ENCODE data around the gene MAOA. TPM values are rescaled to one million over a fixed set of nuclear protein-coding genes. Genes with fewer than 3 reads are reported as not detected.
"Not testable (repeated sequence)": the region's sequence is repeated elsewhere in the genome, so short reads cannot be mapped to it uniquely, and the experiment has no call there.

Gene MAOA
- total and polyA plus RNA-seq, 5 donors: 48.6 to 133 (median 104) TPM

- WGBS: 91% methylated on average over 1 of the region's 1 CpG
- no peaks in the 10 kb centered on the region for H3K9me3 ChIP-seq (ENCODE audit: control insufficient read depth, low read length)
- no peak overlapping the region for H3K4me3 ChIP-seq (ENCODE audit: low read length)
- ATAC-seq (no peak), DNase-seq (no peak)
- no peak overlapping the region for H3K27ac ChIP-seq (ENCODE audit: low read length)
- no peaks in the 10 kb centered on the region for H3K27me3 ChIP-seq (ENCODE audit: control insufficient read depth, insufficient read depth)
- no peaks in the 10 kb centered on the region for H3K4me1 ChIP-seq (ENCODE audit: control insufficient read depth, insufficient read depth, low read length)
- intact Hi-C loops (cut with DNase I): no loop called here
Observed at GRCh38 chrX:43717161-43717560, 61.1 kb downstream of the MAOA start.

- Histone ChIP-seq H3K27ac (ENCODE audit: low read length) (no peak overlapping the region), H3K4me1 (ENCODE audit: control insufficient read depth, insufficient read depth, low read length) (no peaks in the 10 kb centered on the region), H3K9me3 (ENCODE audit: control insufficient read depth, low read length) (no peaks in the 10 kb centered on the region), H3K27me3 (ENCODE audit: control insufficient read depth, insufficient read depth) (no peaks in the 10 kb centered on the region), H3K4me3 (ENCODE audit: low read length) (no peak overlapping the region)
- intact Hi-C loops (cut with DNase I): no loop called here
- 92% methylated on average over 1 of the region's 1 CpG for WGBS
- DNase-seq: no peak
- ATAC-seq: no peak
Observed at GRCh38 chrX:43718081-43718480, 62.0 kb downstream of the MAOA start.

GRCh38 chrX:43718546-43718945, 62.4 kb downstream of the MAOA start:
- H3K27me3 ChIP-seq (ENCODE audit: control insufficient read depth, insufficient read depth): no peaks in the 10 kb centered on the region
- H3K9me3 ChIP-seq (ENCODE audit: control insufficient read depth, low read length): no peaks in the 10 kb centered on the region
- DNase-seq: no peak
- H3K4me3 ChIP-seq (ENCODE audit: low read length): no peak overlapping the region
- H3K4me1 ChIP-seq (ENCODE audit: control insufficient read depth, insufficient read depth, low read length): no peaks in the 10 kb centered on the region
- intact Hi-C loops (cut with DNase I): no loop called here
- WGBS: 89% methylated on average over 6 of the region's 6 CpGs
- no peak for ATAC-seq
- H3K27ac ChIP-seq (ENCODE audit: low read length): no peak overlapping the region

- WGBS: 85% methylated on average over 1 of the region's 1 CpG
- DNase-seq: no peak
- no peak overlapping the region for H3K27ac ChIP-seq (ENCODE audit: low read length)
- intact Hi-C loops (cut with DNase I): no loop called here
- no peaks in the 10 kb centered on the region for H3K4me1 ChIP-seq (ENCODE audit: control insufficient read depth, insufficient read depth, low read length)
- ATAC-seq: no peak
- H3K9me3 ChIP-seq (ENCODE audit: control insufficient read depth, low read length): no peaks in the 10 kb centered on the region
- H3K4me3 ChIP-seq (ENCODE audit: low read length): no peak overlapping the region
- H3K27me3 ChIP-seq (ENCODE audit: control insufficient read depth, insufficient read depth): no peaks in the 10 kb centered on the region
Observed at GRCh38 chrX:43718956-43719355, 62.9 kb downstream of the MAOA start.

- Histone ChIP-seq H3K9me3 (ENCODE audit: control insufficient read depth, low read length) (no peaks in the 10 kb centered on the region), H3K4me1 (ENCODE audit: control insufficient read depth, insufficient read depth, low read length) (no peaks in the 10 kb centered on the region), H3K4me3 (ENCODE audit: low read length) (no peak overlapping the region), H3K27me3 (ENCODE audit: control insufficient read depth, insufficient read depth) (no peaks in the 10 kb centered on the region), H3K27ac (ENCODE audit: low read length) (no peak overlapping the region)
- no peak for ATAC-seq
- 75% methylated on average over 3 of the region's 3 CpGs for WGBS
- intact Hi-C loops (cut with DNase I): no loop called here
- no peak for DNase-seq
Observed at GRCh38 chrX:43720082-43720481, 64.0 kb downstream of the MAOA start.

GRCh38 chrX:43720961-43721360, 64.9 kb downstream of the MAOA start:
- H3K27ac ChIP-seq (ENCODE audit: low read length): no peak overlapping the region
- 76% methylated on average over 1 of the region's 1 CpG for WGBS
- ATAC-seq: no peak
- no peak for DNase-seq
- no peaks in the 10 kb centered on the region for H3K27me3 ChIP-seq (ENCODE audit: control insufficient read depth, insufficient read depth)
- no peaks in the 10 kb centered on the region for H3K9me3 ChIP-seq (ENCODE audit: control insufficient read depth, low read length)
- H3K4me1 ChIP-seq (ENCODE audit: control insufficient read depth, insufficient read depth, low read length): no peaks in the 10 kb centered on the region
- no peak overlapping the region for H3K4me3 ChIP-seq (ENCODE audit: low read length)
- intact Hi-C loops (cut with DNase I): no loop called here

- H3K4me1 ChIP-seq (ENCODE audit: control insufficient read depth, insufficient read depth, low read length); DNase-seq; intact Hi-C loops (cut with DNase I); ATAC-seq; H3K27me3 ChIP-seq (ENCODE audit: control insufficient read depth, insufficient read depth); H3K4me3 ChIP-seq (ENCODE audit: low read length); H3K27ac ChIP-seq (ENCODE audit: low read length); H3K9me3 ChIP-seq (ENCODE audit: control insufficient read depth, low read length): not testable (repeated sequence)
- WGBS: 87% methylated on average over 5 of the region's 5 CpGs
Observed at GRCh38 chrX:43725227-43725626, 69.1 kb downstream of the MAOA start.

- H3K9me3 ChIP-seq (ENCODE audit: control insufficient read depth, low read length); intact Hi-C loops (cut with DNase I); H3K27me3 ChIP-seq (ENCODE audit: control insufficient read depth, insufficient read depth); H3K27ac ChIP-seq (ENCODE audit: low read length); H3K4me1 ChIP-seq (ENCODE audit: control insufficient read depth, insufficient read depth, low read length); DNase-seq; H3K4me3 ChIP-seq (ENCODE audit: low read length); ATAC-seq: not testable (repeated sequence)
- WGBS: 91% methylated on average over 6 of the region's 6 CpGs
Observed at GRCh38 chrX:43727254-43727653, 71.2 kb downstream of the MAOA start.

- WGBS: 48% methylated on average over 5 of the region's 5 CpGs
- no peaks in the 10 kb centered on the region for H3K9me3 ChIP-seq (ENCODE audit: control insufficient read depth, low read length)
- intact Hi-C loops (cut with DNase I): no loop called here
Observed at GRCh38 chrX:43728002-43728401, 71.9 kb downstream of the MAOA start.

GRCh38 chrX:43728966-43729365, 72.9 kb downstream of the MAOA start:
- 82% methylated on average over 1 of the region's 1 CpG for WGBS
- ATAC-seq: no peak

More at GRCh38 chrX:43728002-43728401, 71.9 kb downstream of the MAOA start:
- peaks cover 3% of the 10 kb centered on the region for H3K4me1 ChIP-seq (ENCODE audit: control insufficient read depth, insufficient read depth, low read length)
- ATAC-seq (no peak), DNase-seq (no peak)
- no peak overlapping the region for H3K27ac ChIP-seq (ENCODE audit: low read length)
- H3K4me3 ChIP-seq (ENCODE audit: low read length): no peak overlapping the region
- H3K27me3 ChIP-seq (ENCODE audit: control insufficient read depth, insufficient read depth): no peaks in the 10 kb centered on the region

GRCh38 chrX:43731086-43731485, 75.0 kb downstream of the MAOA start:
- no peak for ATAC-seq
- DNase-seq: no peak
- 89% methylated on average over 7 of the region's 7 CpGs for WGBS
- peaks cover 6% of the 10 kb centered on the region for H3K4me1 ChIP-seq (ENCODE audit: control insufficient read depth, insufficient read depth, low read length)
- H3K4me3 ChIP-seq (ENCODE audit: low read length): no peak overlapping the region
- H3K27me3 ChIP-seq (ENCODE audit: control insufficient read depth, insufficient read depth): no peaks in the 10 kb centered on the region
- H3K27ac ChIP-seq (ENCODE audit: low read length): no peak overlapping the region
- H3K9me3 ChIP-seq (ENCODE audit: control insufficient read depth, low read length): no peaks in the 10 kb centered on the region
- intact Hi-C loops (cut with DNase I): no loop called here

More at GRCh38 chrX:43728966-43729365, 72.9 kb downstream of the MAOA start:
- no peak for DNase-seq
- no peaks in the 10 kb centered on the region for H3K9me3 ChIP-seq (ENCODE audit: control insufficient read depth, low read length)
- H3K27me3 ChIP-seq (ENCODE audit: control insufficient read depth, insufficient read depth): no peaks in the 10 kb centered on the region
- H3K4me3 ChIP-seq (ENCODE audit: low read length): no peak overlapping the region
- peaks cover 3% of the 10 kb centered on the region for H3K4me1 ChIP-seq (ENCODE audit: control insufficient read depth, insufficient read depth, low read length)
- intact Hi-C loops (cut with DNase I): no loop called here
- H3K27ac ChIP-seq (ENCODE audit: low read length): no peak overlapping the region

- WGBS: 95% methylated on average over 1 of the region's 1 CpG
- H3K4me3 ChIP-seq (ENCODE audit: low read length): no peak overlapping the region
- H3K9me3 ChIP-seq (ENCODE audit: control insufficient read depth, low read length): no peaks in the 10 kb centered on the region
- intact Hi-C loops (cut with DNase I): no loop called here
- no peak overlapping the region for H3K27ac ChIP-seq (ENCODE audit: low read length)
- peaks cover 3% of the 10 kb centered on the region for H3K4me1 ChIP-seq (ENCODE audit: control insufficient read depth, insufficient read depth, low read length)
- ATAC-seq (no peak), DNase-seq (no peak)
- no peaks in the 10 kb centered on the region for H3K27me3 ChIP-seq (ENCODE audit: control insufficient read depth, insufficient read depth)
Observed at GRCh38 chrX:43733699-43734098, 77.6 kb downstream of the MAOA start.

Measured in right cardiac atrium (tissue), 5 donors.